Calu3 (cell line): Measurements from ENCODE around the gene ATF7IP. TPM values are rescaled to one million over a fixed set of nuclear protein-coding genes. Genes with fewer than 3 reads are reported as not detected.

Experiments used
- BruUV-seq: library from RNA; stranded (reverse); fragments of 400-500 nt; replicated peaks from 2 replicates; lab custom pipeline; 2021; lab: Mats Ljungman, UMichigan
- CTCF ChIA-PET: fragments of 300-600 bp; sonication (Branson Sonifier 250); formaldehyde crosslinking; loops from one replicate; lab custom pipeline; 2022; ENCODE audit warnings: antibody characterized with exemption; lab: Charles Lee
- DNase-seq: peaks from one replicate; pipeline ENCODE4 v3.0.0; 2022
- H3K27ac Mint-ChIP-seq: one replicate; pipeline ENCODE4 v1.8.0; 2022; ENCODE audit warnings: mixed read lengths; ENCODE audit not compliant: unreplicated experiment
- H3K27me3 Mint-ChIP-seq: one replicate; pipeline ENCODE4 v1.8.0; 2022; ENCODE audit warnings: mixed read lengths; ENCODE audit not compliant: unreplicated experiment
- H3K36me3 Mint-ChIP-seq: one replicate; pipeline ENCODE4 v1.8.0; 2022; ENCODE audit warnings: mild to moderate bottlenecking, moderate library complexity, mixed read lengths; ENCODE audit not compliant: insufficient read depth, unreplicated experiment
- H3K4me1 Mint-ChIP-seq: one replicate; pipeline ENCODE4 v1.8.0; 2022; ENCODE audit warnings: mild to moderate bottlenecking, low read depth, mixed read lengths; ENCODE audit not compliant: unreplicated experiment
- H3K4me3 Mint-ChIP-seq: one replicate; pipeline ENCODE4 v1.8.0; 2022; ENCODE audit warnings: mild to moderate bottlenecking, low read depth, moderate library complexity, mixed read lengths; ENCODE audit not compliant: unreplicated experiment
- H3K9me3 Mint-ChIP-seq: one replicate; pipeline ENCODE4 v1.8.0; 2022; ENCODE audit warnings: low read depth, mixed read lengths; ENCODE audit not compliant: unreplicated experiment
- CTCF ChIP-seq: fragments of 200-600 bp; IDR thresholded peaks from one replicate; pipeline ENCODE4 v1.8.0; 2022; ENCODE audit warnings: antibody characterized with exemption; ENCODE audit not compliant: unreplicated experiment
- intact Hi-C: fragments of 100-400 bp; cut with micrococcal nuclease; formaldehyde crosslinking; loops from one replicate; pipeline ENCODE4 v1.10.0; 2022; ENCODE audit not compliant: unreplicated experiment
- total RNA-seq: library from RNA; stranded (reverse); gene quantifications from 2 replicates; pipeline ENCODE4 v1.2.3, GENCODE V29; 2022

Gene ATF7IP
- total RNA-seq, 1 experiment from 2014 or later = 72.7 TPM

- H3K27me3 Mint-ChIP-seq = no peaks in the 10 kb centered on the region
- no peak for TF ChIP-seq CTCF
- DNase-seq = peak; percentile 29
- no TSS peak for BruUV-seq
- H3K4me3 Mint-ChIP-seq = peak overlapping the region; percentile 12
- peaks cover 3% of the 10 kb centered on the region for H3K9me3 Mint-ChIP-seq
- H3K27ac Mint-ChIP-seq = peak overlapping the region; percentile 63
- peaks cover 32% of the 10 kb centered on the region for H3K4me1 Mint-ChIP-seq
- no peaks in the 10 kb centered on the region for H3K36me3 Mint-ChIP-seq
- CTCF ChIA-PET = interaction anchor here (0.6 to 1.7 kb wide), 4 partner anchors 10 to 171 kb away, joined by 3 to 9 read pairs (median 3); no protein-coding TSS in a partner anchor
- intact Hi-C loops = loop anchor here (1.0 to 2.0 kb wide), 3 partner anchors 9 to 138 kb away; no protein-coding TSS in a partner anchor
Observed at GRCh38 chr12:14394317-14395073, 29.0 kb downstream of the ATF7IP start.

DNA sequence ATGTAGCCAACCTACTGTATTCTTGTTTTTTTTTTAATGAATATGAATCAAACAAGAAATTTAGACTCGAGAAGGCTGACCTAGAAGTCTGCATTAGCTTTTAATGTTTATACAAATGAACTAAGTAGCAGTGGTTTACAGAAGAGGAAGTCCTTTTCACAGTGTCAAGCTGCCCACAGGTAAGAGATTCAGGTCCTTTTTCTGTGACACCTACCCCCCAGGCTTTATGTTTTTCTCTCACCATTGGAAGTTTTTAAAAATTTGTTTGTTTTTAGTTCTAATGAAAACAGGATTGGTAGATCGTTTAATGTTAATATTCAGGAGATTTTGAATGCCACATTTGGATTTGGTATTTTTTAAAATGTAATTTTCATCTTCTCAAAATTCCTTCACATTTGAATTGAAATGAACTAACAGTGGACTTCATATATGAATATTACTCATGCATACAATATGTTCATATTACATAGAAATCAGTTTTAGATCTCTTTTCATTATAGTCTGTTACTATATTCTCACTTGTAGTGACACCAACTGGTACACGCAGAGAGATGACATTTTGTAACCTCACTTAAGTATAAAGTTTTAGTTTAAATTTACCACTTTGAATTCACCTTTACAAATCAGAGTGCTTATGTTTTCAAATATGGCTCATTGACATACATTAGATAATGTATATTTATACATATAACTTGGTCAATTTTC, 29.7 kb downstream of the ATF7IP start:
- H3K27me3 Mint-ChIP-seq = no peaks in the 10 kb centered on the region
- intact Hi-C loops = loop anchor here (2.0 kb wide), 2 partner anchors 26 to 138 kb away; no protein-coding TSS in a partner anchor
- CTCF ChIA-PET = interaction anchor here (0.6 to 1.7 kb wide), 3 partner anchors 11 to 172 kb away, joined by 3 to 9 read pairs (median 3); no protein-coding TSS in a partner anchor
- H3K4me3 Mint-ChIP-seq = no peak overlapping the region
- H3K36me3 Mint-ChIP-seq = no peaks in the 10 kb centered on the region
- no peak for DNase-seq
- H3K27ac Mint-ChIP-seq = peak overlapping the region; percentile 63
- no TSS peak for BruUV-seq
- TF ChIP-seq CTCF = no peak
- peaks cover 3% of the 10 kb centered on the region for H3K9me3 Mint-ChIP-seq
- H3K4me1 Mint-ChIP-seq = peaks cover 39% of the 10 kb centered on the region

DNA sequence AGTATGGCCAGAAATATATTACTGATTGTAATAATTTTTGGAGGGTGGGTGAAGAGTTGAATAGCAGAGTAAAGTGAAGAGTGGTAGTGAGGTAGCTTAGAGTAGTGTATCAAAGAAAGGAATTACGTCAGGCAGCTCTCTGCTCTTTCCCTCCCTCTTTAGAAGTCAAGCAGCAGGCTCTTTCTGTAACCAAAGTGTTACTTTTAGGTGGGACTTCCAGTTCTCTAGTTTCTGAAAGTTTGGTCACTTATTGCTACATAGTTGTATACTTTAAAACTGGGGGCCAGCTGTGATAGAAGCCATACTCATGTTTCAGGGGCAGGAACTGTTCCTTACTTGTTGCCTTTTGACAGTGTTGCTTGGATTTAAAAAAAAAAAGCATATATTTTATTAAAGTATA, 30.6 kb downstream of the ATF7IP start:
- DNase-seq = no peak
- Mint-ChIP-seq H3K4me1 (peaks cover 46% of the 10 kb centered on the region), H3K27me3 (no peaks in the 10 kb centered on the region), H3K27ac (peak overlapping the region; percentile 47), H3K4me3 (no peak overlapping the region), H3K9me3 (peaks cover 3% of the 10 kb centered on the region), H3K36me3 (no peaks in the 10 kb centered on the region)
- CTCF ChIA-PET = no interaction called here
- no peak for TF ChIP-seq CTCF
- no TSS peak for BruUV-seq
- intact Hi-C loops = no loop called here

DNA sequence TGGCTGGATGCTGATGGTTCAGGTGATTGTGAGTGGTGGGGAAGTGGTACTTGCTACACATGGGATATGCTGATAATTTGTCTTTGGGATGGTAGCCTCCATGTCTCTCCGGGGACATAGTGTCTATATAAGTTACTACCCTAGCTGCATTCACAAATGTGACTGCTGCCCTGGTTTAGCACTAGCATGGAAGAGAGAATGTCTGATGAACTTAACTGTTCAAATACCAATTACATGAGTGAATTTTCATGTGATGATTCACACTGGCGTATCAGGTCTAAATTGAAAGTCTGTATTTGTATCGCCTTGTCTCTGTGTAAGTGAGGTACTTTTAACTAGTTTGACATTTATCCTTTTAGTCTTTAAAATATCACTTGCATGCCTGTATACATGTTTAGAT, 34.4 kb downstream of the ATF7IP start:
- intact Hi-C loops = loop anchor here (2.0 kb wide), 1 partner anchor 15 kb away; no protein-coding TSS in a partner anchor
- Mint-ChIP-seq H3K4me3 (peak overlapping the region; percentile 43), H3K27ac (peak overlapping the region; percentile 11), H3K4me1 (peaks cover 61% of the 10 kb centered on the region), H3K27me3 (no peaks in the 10 kb centered on the region), H3K9me3 (peaks cover 3% of the 10 kb centered on the region), H3K36me3 (peaks cover 14% of the 10 kb centered on the region)
- no peak for TF ChIP-seq CTCF
- CTCF ChIA-PET = interaction anchor here (1.2 kb wide), 1 partner anchor 35 kb away, joined by 3 read pairs; the partner anchor contains the start of gene ATF7IP
- DNase-seq = no peak
- BruUV-seq = no TSS peak
